GM21576 (cell line): ENCODE measurements around the gene IMP4.
A peak's percentile ranks its signal among the peaks of the same experiment; 100 is the strongest.

ENCODE experiments used
- ATAC-seq: cut with Tn5 transposase; IDR thresholded peaks from one replicate; pipeline ENCODE4 v1.9.1; 2021; ENCODE audit warnings: mild to moderate bottlenecking, moderate library complexity; ENCODE audit not compliant: unreplicated experiment

IMP4 gene

DNA sequence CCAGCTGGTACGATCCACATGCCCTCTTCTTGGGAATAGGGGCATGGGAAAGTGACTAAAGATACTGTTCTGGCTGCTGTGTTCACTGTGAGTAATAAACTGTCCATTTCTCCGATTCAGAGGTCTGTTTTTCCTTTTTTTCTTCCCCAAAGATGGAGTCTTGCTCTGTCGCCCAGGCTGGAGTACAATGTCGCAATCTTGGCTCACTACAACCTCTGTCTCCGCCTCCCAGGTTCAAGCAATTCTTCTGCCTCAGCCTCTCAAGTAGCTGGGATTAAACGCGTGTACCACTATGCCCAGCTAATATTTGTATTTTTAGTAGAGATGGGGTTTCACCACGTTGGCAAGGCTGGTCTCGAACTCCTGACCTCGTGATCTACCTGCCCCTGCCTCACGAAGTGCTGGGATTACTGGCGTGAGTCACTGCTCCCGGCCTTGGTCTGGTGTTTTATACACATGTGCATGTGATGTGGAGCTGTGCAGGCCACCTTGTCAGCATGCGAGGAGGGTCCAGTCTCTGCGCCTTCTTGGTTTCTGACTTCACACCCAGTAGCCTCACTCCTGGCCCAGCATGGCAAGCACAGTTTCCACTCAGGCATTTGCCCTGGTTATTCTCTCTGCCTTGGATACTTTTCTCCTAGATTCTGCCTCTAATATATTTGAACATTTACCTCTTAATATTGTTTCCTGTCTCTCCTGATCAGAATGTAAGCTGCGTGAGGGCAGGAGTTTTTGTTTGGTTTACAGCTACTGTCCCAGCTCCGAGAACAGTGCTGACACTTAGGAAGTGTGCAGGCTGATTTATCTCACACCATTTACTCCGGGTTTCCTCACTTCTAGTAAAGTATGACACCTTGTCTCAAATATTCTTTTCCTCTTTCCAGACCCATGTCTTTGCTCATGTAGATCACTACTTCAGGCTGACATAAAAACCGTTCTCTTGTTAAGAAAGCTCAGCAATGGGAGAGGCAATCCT lies 32.9 kb downstream of the IMP4 start:
- ATAC-seq = no peak

- peak; percentile 59 for ATAC-seq
Measured at GRCh38 chr2:130376433-130377293, 34.0 kb downstream of the IMP4 start.

DNA sequence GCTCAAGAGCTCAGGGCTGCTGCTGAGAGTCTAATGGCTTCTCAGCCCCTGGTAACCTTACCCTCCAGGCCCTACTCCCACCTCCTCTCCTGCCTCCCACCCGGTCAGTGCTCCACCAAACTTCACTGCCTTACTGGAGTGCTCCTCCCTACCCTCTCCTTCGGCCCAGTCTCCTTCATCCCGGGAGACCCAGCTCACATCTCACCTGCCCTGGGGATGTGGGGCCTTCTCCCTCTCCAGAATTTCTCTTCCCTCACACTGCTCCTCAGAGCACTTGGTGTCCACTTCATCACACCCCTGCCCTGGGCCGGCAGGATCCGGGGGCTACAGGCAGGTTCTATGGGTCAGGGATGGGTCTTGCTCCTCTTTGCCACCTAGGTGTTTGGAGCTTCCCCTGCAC lies 34.8 kb downstream of the IMP4 start:
- ATAC-seq = no peak

DNA sequence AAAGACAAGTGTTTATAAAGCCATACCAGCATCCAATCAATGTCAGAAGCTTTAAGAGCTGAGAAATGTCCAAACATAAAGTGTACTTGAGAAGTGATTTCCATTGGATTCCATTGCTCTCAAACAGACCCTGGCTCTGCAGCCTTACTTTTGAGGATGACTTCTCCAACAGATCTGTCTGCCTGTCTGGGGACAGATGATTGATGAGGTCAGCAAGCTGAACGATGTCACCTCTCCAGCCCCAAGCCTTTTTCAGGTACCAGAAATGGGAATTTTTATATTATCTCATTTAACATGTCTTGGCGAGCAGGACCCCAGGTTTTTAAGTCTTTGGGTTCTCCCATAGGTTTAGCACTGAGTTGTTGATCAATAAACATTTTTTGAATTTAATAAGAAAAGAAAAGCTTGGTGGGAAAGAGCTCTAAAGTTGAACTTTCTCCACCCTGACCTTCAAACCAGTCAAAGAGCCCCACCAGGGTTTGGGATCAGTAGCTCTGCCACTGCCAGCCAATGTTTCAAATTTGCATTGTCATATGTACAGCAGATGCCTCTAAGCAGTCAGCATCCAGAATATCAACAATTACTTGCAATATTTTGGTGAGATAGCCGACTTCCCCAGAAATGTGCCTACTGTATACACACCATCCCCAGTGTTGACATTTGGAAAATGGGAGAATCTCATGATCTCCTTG lies 35.7 kb downstream of the IMP4 start:
- no peak for ATAC-seq

GRCh38 chr2:130378898-130379214 lies 36.2 kb downstream of the IMP4 start:
- ATAC-seq = no peak

- ATAC-seq = no peak
Measured at GRCh38 chr2:130380096-130380934, 37.6 kb downstream of the IMP4 start.

GRCh38 chr2:130381145-130381544 lies 38.4 kb downstream of the IMP4 start:
- no peak for ATAC-seq

- ATAC-seq = no peak
Measured at GRCh38 chr2:130381619-130382018, 38.9 kb downstream of the IMP4 start.

- no peak for ATAC-seq
Measured at GRCh38 chr2:130382313-130382917, 39.7 kb downstream of the IMP4 start.

GRCh38 chr2:130385709-130386108 lies 43.0 kb downstream of the IMP4 start:
- ATAC-seq = peak; percentile 59

DNA sequence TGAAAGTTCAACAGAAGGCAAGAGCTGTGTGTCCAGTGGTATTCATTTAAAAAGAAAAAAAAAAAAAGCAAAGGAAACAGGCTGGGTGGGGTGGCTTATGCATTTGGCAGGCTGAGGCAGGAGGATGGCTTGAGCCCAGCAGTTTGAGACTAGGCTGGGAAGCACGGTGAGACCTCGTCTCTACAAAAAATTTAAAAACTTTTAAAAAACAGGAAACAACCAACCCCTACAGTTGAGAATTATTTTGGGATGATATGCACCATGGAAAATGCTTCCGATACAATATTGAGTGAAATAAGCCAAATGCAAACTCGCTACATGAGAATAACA lies 44.3 kb downstream of the IMP4 start:
- ATAC-seq = no peak

DNA sequence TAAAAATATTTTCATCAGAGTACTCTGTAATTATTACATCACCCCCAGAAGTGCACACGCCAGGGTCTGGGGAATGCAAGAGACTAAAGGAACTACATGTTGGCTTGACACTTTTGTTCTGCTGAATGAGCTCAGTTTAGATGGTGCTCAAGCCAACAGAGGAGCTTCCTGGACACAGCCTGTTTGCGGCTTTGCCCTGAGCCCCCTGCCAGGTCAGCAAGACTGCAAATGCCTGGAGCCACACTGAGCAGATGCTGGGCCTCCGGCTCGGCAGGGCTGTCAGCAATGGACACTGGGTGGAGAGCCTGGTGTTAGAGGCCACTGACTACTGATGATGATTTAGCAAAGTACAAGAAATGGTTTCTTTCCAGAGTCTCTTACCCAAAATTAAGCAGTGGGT lies 45.1 kb downstream of the IMP4 start:
- no peak for ATAC-seq

GRCh38 chr2:130388221-130388907 lies 45.7 kb downstream of the IMP4 start:
- ATAC-seq = no peak

DNA sequence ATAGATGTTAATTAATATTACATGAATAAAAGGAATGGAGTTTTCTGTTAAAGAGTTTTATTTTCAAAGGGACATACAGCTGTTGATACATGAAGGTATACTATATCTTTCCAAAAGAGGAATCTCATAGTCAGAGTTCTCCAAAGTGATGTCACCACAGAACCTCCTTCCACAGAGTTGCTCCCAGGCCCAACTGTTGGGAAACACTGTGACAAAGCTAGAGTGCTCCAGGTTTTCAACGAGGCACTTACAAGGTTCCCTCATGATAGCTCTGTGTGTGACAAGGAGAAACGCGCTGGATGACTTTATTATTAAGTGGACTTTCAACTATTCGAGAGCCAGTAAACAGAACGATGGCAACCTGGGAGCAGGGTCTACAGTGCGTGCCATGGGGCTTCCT lies 46.7 kb downstream of the IMP4 start:
- no peak for ATAC-seq

- ATAC-seq = no peak
Measured at GRCh38 chr2:130389783-130390182, 47.1 kb downstream of the IMP4 start.

DNA sequence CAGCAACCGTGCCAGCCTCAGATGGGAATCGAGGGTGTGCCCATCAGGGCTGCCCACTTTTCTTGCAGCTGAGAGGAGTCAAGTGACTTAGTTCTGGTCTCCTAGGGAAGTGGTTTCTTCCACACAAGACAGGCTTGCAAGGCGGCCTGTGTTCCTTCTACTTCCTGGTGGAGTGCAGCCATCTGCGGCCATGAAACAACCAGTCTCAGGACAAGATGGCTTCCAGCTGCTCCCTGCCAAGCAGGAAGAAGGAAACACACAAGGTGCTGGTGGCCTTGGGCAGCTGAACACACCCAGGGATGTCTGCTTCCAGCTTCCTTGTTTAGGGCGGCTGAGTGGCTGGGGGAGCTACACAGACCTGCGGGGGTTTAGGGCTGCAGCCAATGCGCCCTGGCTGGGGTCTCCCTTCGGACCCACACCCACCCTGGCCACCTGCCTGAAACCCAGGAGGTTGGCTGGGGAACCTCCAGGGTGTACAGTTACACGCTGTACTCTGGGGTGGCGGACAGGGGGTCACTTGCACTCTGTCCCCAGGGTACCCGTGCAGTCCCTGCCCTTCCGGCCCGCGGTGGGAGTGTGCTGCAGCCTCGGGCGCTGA lies 47.9 kb downstream of the IMP4 start:
- ATAC-seq = peak; percentile 12

GRCh38 chr2:130391058-130391871 lies 48.6 kb downstream of the IMP4 start:
- ATAC-seq = peak; percentile 85
